Measurements from ENCODE around the gene CPT2. TPM values are rescaled to one million over a fixed set of nuclear protein-coding genes. Genes with fewer than 3 reads are reported as not detected.

Gene CPT2
- total and polyA plus RNA-seq, 9 of the 15 experiments (the other 6 are each of a cell fraction or from before 2014, with no cell fraction given) = 7.6 to 25.1 (median 16.8) TPM

DNA sequence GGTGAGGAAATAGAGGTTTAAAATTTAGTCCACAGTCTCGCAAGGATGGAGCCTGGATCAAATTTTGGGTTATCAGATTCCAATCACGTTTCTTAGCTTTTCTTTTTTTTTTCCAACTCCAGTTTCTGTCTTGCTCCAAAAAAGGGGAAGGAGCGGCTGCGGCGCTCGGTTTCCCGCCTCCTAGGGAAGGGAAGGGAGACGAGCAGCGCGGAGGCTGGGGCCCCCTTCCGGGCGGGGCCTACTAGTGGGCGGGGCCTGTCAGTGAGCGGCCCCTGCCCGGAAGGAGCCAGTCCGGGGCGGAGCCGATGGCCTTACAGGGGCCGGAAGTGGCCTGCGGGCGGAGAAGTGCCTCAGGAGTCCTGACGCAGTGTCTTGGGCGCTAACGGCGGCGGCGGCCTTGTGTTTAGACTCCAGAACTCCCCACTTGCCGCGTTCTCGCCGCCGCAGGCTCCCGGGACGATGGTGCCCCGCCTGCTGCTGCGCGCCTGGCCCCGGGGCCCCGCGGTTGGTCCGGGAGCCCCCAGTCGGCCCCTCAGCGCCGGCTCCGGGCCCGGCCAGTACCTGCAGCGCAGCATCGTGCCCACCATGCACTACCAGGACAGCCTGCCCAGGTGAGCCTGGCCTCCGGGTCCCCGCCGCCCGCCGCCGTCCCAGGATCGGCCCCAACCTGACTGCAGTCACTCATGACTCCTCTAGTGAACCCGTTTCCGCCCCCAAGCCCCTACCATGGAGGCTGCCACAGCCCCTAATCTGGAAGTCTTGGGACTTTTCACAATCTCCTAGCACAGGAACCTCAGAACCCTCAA is at the start of gene CPT2 (continued):
- TF ChIP-seq NR2C1 (IDR thresholded peaks at IDR 0.05) (0 out of 2 replicates have a peak, but pooled peaks have one; percentile 3), NR2C1 (tag; IDR thresholded peaks at IDR 0.05) (no peak), CHD2 (IDR thresholded peaks at IDR 0.05; ENCODE audit: low read depth, low read length) (no peak), RBM15 (IDR thresholded peaks at IDR 0.05; ENCODE audit: insufficient read depth, low read length) (no peak), SMAD2 (IDR thresholded peaks at IDR 0.05; ENCODE audit: low read depth, low read length) (no peak), ZNF263 (CRISPR knock-in tag; IDR thresholded peaks at IDR 0.05; ENCODE audit: borderline replicate concordance) (peak; percentile 64), NCOR1 (IDR thresholded peaks at IDR 0.05) (no peak), TCF7L2 (IDR thresholded peaks at IDR 0.05; ENCODE audit: low read depth, low read length) (no peak), ZNF121 (CRISPR knock-in tag; conservative IDR thresholded peaks at IDR 0.05) (no peak), MTA2 (IDR thresholded peaks at IDR 0.05; ENCODE audit: low read depth) (0 out of 2 replicates have a peak, but pooled peaks have one; percentile 14), ZNF165 (CRISPR knock-in tag; IDR thresholded peaks at IDR 0.05; ENCODE audit: borderline replicate concordance) (no peak), POLR2A (conservative IDR thresholded peaks at IDR 0.05) (peak; percentile 95), ZNF324 (CRISPR knock-in tag; IDR thresholded peaks at IDR 0.05) (no peak), GATA2 (CRISPR knock-in tag; IDR thresholded peaks at IDR 0.05) (0 out of 2 replicates have a peak, but pooled peaks have one; percentile 35), CSDE1 (IDR thresholded peaks at IDR 0.05) (no peak), HEY1 (CRISPR knock-in tag; IDR thresholded peaks at IDR 0.05; ENCODE audit: borderline replicate concordance) (no peak), KAT7 (CRISPR knock-in tag; IDR thresholded peaks at IDR 0.05; ENCODE audit: borderline replicate concordance) (peak; percentile 99), NCOA4 (IDR thresholded peaks at IDR 0.05; ENCODE audit: partially characterized antibody) (no peak), MTA3 (IDR thresholded peaks at IDR 0.05; ENCODE audit: borderline replicate concordance) (peak; percentile 81; the same call in 1 of the 2 replicates), ZZZ3 (IDR thresholded peaks at IDR 0.05) (no peak), RBM39 (optimal IDR thresholded peaks at IDR 0.05; ENCODE audit: low read depth, low read length) (no peak), POLR3A (IDR thresholded peaks at IDR 0.05; ENCODE audit: borderline replicate concordance, extremely low read depth, insufficient read depth, insufficient read length) (no peak)
- TF ChIP-seq, protein P1, sequence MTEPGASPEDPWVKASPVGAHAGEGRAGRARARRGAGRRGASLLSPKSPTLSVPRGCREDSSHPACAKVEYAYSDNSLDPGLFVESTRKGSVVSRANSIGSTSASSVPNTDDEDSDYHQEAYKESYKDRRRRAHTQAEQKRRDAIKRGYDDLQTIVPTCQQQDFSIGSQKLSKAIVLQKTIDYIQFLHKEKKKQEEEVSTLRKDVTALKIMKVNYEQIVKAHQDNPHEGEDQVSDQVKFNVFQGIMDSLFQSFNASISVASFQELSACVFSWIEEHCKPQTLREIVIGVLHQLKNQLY (CRISPR knock-in tag; conservative IDR thresholded peaks at IDR 0.05) = no peak
- TF ChIP-seq, protein P2, sequence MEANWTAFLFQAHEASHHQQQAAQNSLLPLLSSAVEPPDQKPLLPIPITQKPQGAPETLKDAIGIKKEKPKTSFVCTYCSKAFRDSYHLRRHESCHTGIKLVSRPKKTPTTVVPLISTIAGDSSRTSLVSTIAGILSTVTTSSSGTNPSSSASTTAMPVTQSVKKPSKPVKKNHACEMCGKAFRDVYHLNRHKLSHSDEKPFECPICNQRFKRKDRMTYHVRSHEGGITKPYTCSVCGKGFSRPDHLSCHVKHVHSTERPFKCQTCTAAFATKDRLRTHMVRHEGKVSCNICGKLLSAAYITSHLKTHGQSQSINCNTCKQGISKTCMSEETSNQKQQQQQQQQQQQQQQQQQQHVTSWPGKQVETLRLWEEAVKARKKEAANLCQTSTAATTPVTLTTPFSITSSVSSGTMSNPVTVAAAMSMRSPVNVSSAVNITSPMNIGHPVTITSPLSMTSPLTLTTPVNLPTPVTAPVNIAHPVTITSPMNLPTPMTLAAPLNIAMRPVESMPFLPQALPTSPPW (CRISPR knock-in tag; IDR thresholded peaks at IDR 0.05) = peak; percentile 86
- TF ChIP-seq, protein P3, sequence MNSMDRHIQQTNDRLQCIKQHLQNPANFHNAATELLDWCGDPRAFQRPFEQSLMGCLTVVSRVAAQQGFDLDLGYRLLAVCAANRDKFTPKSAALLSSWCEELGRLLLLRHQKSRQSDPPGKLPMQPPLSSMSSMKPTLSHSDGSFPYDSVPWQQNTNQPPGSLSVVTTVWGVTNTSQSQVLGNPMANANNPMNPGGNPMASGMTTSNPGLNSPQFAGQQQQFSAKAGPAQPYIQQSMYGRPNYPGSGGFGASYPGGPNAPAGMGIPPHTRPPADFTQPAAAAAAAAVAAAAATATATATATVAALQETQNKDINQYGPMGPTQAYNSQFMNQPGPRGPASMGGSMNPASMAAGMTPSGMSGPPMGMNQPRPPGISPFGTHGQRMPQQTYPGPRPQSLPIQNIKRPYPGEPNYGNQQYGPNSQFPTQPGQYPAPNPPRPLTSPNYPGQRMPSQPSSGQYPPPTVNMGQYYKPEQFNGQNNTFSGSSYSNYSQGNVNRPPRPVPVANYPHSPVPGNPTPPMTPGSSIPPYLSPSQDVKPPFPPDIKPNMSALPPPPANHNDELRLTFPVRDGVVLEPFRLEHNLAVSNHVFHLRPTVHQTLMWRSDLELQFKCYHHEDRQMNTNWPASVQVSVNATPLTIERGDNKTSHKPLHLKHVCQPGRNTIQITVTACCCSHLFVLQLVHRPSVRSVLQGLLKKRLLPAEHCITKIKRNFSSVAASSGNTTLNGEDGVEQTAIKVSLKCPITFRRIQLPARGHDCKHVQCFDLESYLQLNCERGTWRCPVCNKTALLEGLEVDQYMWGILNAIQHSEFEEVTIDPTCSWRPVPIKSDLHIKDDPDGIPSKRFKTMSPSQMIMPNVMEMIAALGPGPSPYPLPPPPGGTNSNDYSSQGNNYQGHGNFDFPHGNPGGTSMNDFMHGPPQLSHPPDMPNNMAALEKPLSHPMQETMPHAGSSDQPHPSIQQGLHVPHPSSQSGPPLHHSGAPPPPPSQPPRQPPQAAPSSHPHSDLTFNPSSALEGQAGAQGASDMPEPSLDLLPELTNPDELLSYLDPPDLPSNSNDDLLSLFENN (IDR thresholded peaks at IDR 0.05; ENCODE audit: low read depth in 2 of 2, low read length in 2 of 2) = peak in 1 of 2 experiments; percentile 28; a peak in 1 of 4 replicates
